Parathyroid adenoma (tissue), 2 donors: ENCODE data around the gene RTTN.

ENCODE experiments used
- H2AFZ ChIP-seq: fragments of 300-600 bp; sonication (generic); one replicate; pipeline ENCODE4 v1.7.0; 2017; ENCODE audit warnings: antibody characterized with exemption, mild to moderate bottlenecking
- H3K27ac ChIP-seq: fragments of 300-600 bp; sonication (generic); one replicate; pipeline ENCODE4 v1.7.0; 2017
- H3K27me3 ChIP-seq: fragments of 300-600 bp; sonication (generic); one replicate; pipeline ENCODE4 v1.7.0; 2017; ENCODE audit warnings: low read length; ENCODE audit not compliant: control insufficient read depth, insufficient read depth
- H3K36me3 ChIP-seq: fragments of 300-600 bp; sonication (generic); one replicate; pipeline ENCODE4 v1.7.0; 2017; ENCODE audit warnings: low read length; ENCODE audit not compliant: control insufficient read depth, insufficient read depth
- H3K4me1 ChIP-seq: fragments of 300-600 bp; sonication (generic); one replicate; pipeline ENCODE4 v1.7.0; 2017; ENCODE audit warnings: control low read depth
- H3K4me2 ChIP-seq: fragments of 300-600 bp; sonication (generic); one replicate; pipeline ENCODE4 v1.7.0; 2017; ENCODE audit warnings: low read length
- H3K4me3 ChIP-seq: fragments of 300-600 bp; sonication (generic); one replicate; pipeline ENCODE4 v1.7.0; 2017; ENCODE audit warnings: low read depth, low read length
- H3K79me2 ChIP-seq: fragments of 300-600 bp; sonication (generic); one replicate; pipeline ENCODE4 v1.7.0; 2017; ENCODE audit warnings: control low read depth
- H3K9ac ChIP-seq: fragments of 300-600 bp; sonication (generic); one replicate; pipeline ENCODE4 v1.7.0; 2017; ENCODE audit warnings: mild to moderate bottlenecking
- H3K9me3 ChIP-seq: fragments of 300-600 bp; sonication (generic); one replicate; pipeline ENCODE4 v1.7.0; 2017; ENCODE audit warnings: low read length; ENCODE audit not compliant: control insufficient read depth
- CTCF ChIP-seq: fragments of 300-600 bp; sonication (generic); IDR thresholded peaks from one replicate; pipeline ENCODE4 v1.7.0; 2017; ENCODE audit warnings: antibody characterized with exemption, mild to moderate bottlenecking
- donor health status: primary hyperparathyroidism.

RTTN gene

DNA sequence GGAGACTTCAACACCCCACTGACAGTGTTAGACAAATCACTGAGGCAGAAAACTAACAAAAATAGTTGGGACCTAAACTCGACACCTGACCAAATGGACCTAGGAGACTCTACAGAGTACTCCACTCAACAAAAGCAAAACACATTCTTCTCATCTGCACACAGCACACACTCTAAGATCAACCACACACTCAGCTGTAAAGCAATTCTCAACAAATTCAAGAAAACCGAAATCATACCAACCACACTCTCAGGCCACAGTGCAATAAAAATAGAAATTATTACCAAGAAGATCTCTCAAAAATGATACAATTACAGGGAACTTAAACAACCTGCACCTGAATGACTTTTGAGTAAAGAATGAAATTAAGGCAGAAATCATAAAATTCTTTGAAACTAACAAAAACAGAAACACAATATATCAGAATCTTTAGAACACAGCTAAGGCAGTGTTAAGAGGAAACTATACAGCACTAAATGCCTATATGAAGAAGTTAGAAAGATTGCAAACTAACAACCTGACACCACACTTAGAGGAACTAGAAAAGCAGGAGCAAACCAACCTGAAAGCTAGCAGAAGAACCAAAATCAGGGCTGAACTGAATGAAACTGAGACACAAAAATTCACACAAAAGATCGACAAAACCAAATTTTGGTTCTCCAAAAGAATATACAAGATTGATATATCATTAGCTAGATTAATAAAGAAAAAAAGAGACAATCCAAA lies 46.3 kb downstream of the RTTN start:
- Histone ChIP-seq H3K36me3 (no peaks in the 10 kb centered on the region), H3K4me3 (no peak overlapping the region), H3K9me3 (no peaks in the 10 kb centered on the region), H3K9ac (no peak overlapping the region), H3K4me2 (no peak overlapping the region), H3K79me2 (peaks cover 2% of the 10 kb centered on the region), H3K27ac (no peak overlapping the region), H3K27me3 (no peaks in the 10 kb centered on the region), H2AFZ (no peak overlapping the region), H3K4me1 (no peaks in the 10 kb centered on the region)
- no peak for TF ChIP-seq CTCF

DNA sequence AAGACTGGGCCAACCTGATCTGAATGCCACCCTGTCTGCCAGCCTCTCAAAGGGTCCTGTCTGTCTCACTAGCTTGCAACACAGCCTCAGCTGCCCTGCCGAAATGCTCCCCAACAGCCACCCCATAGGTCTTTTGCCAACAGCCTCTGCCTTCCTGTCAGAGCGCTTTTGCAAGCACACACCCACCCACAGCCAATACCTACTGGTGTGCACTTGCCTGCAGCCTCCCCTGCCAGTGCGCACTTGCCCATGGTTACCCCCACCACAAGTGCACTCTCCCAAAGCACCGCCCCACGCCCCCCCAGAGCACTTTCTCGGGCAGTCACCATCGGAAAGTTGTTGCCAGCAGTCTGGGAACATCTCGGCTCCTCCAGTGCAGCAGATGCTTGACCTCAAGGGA lies 48.6 kb downstream of the RTTN start:
- no peak overlapping the region for H2AFZ ChIP-seq
- no peaks in the 10 kb centered on the region for H3K27me3 ChIP-seq
- H3K9me3 ChIP-seq = no peaks in the 10 kb centered on the region
- H3K79me2 ChIP-seq = peaks cover 2% of the 10 kb centered on the region
- no peak for TF ChIP-seq CTCF
- no peak overlapping the region for H3K27ac ChIP-seq
- H3K4me3 ChIP-seq = no peak overlapping the region
- H3K4me2 ChIP-seq = no peak overlapping the region
- no peaks in the 10 kb centered on the region for H3K4me1 ChIP-seq
- H3K36me3 ChIP-seq = no peaks in the 10 kb centered on the region
- H3K9ac ChIP-seq = no peak overlapping the region

DNA sequence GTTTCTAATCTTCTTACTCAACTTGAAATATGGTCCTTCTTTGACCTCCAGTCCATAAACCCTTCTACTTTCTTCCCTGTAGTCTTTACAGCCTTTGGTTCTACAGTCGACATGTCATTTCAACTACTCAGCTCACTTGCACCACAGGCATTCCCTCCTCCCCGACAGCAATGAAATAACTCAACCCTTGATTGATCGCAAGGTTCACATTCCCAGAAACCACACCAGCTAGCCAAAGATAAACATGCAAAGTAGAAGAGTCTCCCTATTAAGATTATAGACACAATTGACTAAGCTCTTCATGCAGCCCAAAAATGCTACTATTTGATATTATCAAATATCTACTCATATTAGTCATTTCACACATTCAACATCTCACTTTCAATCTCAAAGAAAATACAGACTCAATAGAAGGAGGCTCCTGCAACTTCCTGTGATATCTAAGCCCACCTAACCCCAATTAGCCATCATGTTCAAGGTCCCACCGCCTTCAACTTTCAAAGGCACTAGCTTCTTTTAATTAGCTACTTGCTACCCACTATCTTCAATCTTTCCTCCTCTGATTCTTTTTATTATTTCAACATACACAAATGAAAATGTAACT lies 50.8 kb downstream of the RTTN start:
- no peaks in the 10 kb centered on the region for H3K4me1 ChIP-seq
- no peaks in the 10 kb centered on the region for H3K9me3 ChIP-seq
- no peak overlapping the region for H3K9ac ChIP-seq
- H3K4me3 ChIP-seq = no peak overlapping the region
- H3K79me2 ChIP-seq = no peaks in the 10 kb centered on the region
- H3K4me2 ChIP-seq = no peak overlapping the region
- H3K27ac ChIP-seq = no peak overlapping the region
- H3K36me3 ChIP-seq = no peaks in the 10 kb centered on the region
- no peak overlapping the region for H2AFZ ChIP-seq
- no peak for TF ChIP-seq CTCF
- no peaks in the 10 kb centered on the region for H3K27me3 ChIP-seq

GRCh38 chr18:70151614-70152013 lies 53.9 kb downstream of the RTTN start:
- TF ChIP-seq CTCF = no peak
- Histone ChIP-seq H3K4me2 (no peak overlapping the region), H3K27ac (no peak overlapping the region), H3K36me3 (no peaks in the 10 kb centered on the region), H3K9me3 (no peaks in the 10 kb centered on the region), H3K79me2 (no peaks in the 10 kb centered on the region), H3K4me1 (no peaks in the 10 kb centered on the region), H2AFZ (no peak overlapping the region), H3K27me3 (no peaks in the 10 kb centered on the region), H3K4me3 (no peak overlapping the region), H3K9ac (no peak overlapping the region)
